RKO (cell line): ENCODE results near the gene CDSN.
A peak's percentile ranks its signal among the peaks of the same experiment; 100 is the strongest.
"Not testable (repeated sequence)": the region's sequence is repeated elsewhere in the genome, so short reads cannot be mapped to it uniquely, and the experiment has no call there.

Experiments
- DNase-seq: peaks from one replicate; pipeline ENCODE4 v3.0.0-alpha.2; 2016; ENCODE audit warnings: low spot score

Gene CDSN

GRCh38 chr6:31083742-31084354, 36.4 kb downstream of the CDSN start:
- peak; percentile 49 for DNase-seq

- no peak for DNase-seq
These were observed 38.4 kb downstream of the CDSN start for GRCh38 chr6:31081872-31082271.

- DNase-seq: peak; percentile 70
These were observed 40.5 kb downstream of the CDSN start for GRCh38 chr6:31079656-31080261.

GRCh38 chr6:31076611-31077010, 43.6 kb downstream of the CDSN start:
- no peak for DNase-seq

- peak; percentile 74 for DNase-seq
These were observed 44.7 kb downstream of the CDSN start for GRCh38 chr6:31075528-31075927.

GRCh38 chr6:31074401-31074800, 45.8 kb downstream of the CDSN start:
- DNase-seq: no peak

GRCh38 chr6:31070711-31071197, 49.5 kb downstream of the CDSN start:
- peak; percentile 77 for DNase-seq

- DNase-seq: peak; percentile 76
These were observed 51.4 kb downstream of the CDSN start for GRCh38 chr6:31068669-31069340.

- DNase-seq: not testable (repeated sequence)
These were observed 52.2 kb downstream of the CDSN start for GRCh38 chr6:31067891-31068668.

GRCh38 chr6:31067028-31067427, 53.2 kb downstream of the CDSN start:
- not testable (repeated sequence) for DNase-seq

- no peak for DNase-seq
These were observed 54.7 kb downstream of the CDSN start for GRCh38 chr6:31065556-31065955.
